T-cell (primary cell): ENCODE measurements around the gene B3GAT1. TPM values are rescaled to one million over a fixed set of nuclear protein-coding genes. Genes with fewer than 3 reads are reported as not detected.

Experiments used
- ATAC-seq, 4 experiments: fragments of 200-7000 bp in 3 of 4; fragments of 150-1000 bp in 1 of 4; cut with Tn5 transposase; replicated peaks in 1 of 4; 1 replicate in 3 of 4; 2 replicates in 1 of 4; pipeline ENCODE4 v1.10.0; 2021; ENCODE audit warnings: moderate library complexity in 3 of 4, mild to moderate bottlenecking in 2 of 4, moderate number of reproducible peaks in 1 of 4
- CTCF ChIA-PET, 2 donors: fragments of 300-600 bp; sonication (Branson Sonifier 250); formaldehyde crosslinking; loops; one replicate each; lab custom pipeline; 2022; ENCODE audit warnings: antibody characterized with exemption in 2 of 2; lab: Charles Lee
- POLR2A ChIA-PET, 2 donors: fragments of 300-600 bp; sonication (Branson Sonifier 250); formaldehyde crosslinking; loops; one replicate each; lab custom pipeline; 2022; ENCODE audit warnings: antibody characterized with exemption in 2 of 2; lab: Charles Lee
- DNase-seq, 35 experiments: peaks; one replicate each; pipeline versions ENCODE4 v3.0.0 to v3.0.0-alpha.2; 2013 to 2023
- H3K27ac ChIP-seq: one replicate; pipeline ENCODE4 v1.5.1; 2013; ENCODE audit warnings: low read length
- H3K27me3 ChIP-seq, 2 experiments: replicated peaks in 1 of 2; 1 replicate in 1 of 2; 2 replicates in 1 of 2; pipeline versions ENCODE4 v1.6.1 to v1.7.0; 2013; ENCODE audit warnings: low read length in 1 of 2, mixed read lengths in 1 of 2; ENCODE audit not compliant: control insufficient read depth in 2 of 2, insufficient read depth in 2 of 2; ENCODE audit errors: extremely low read depth in 1 of 2
- H3K36me3 ChIP-seq, 2 donors: 1 replicate in 1 of 2; 2 replicates in 1 of 2; pipeline versions ENCODE4 v1.6.1 to v1.7.0; 2013; ENCODE audit warnings: low read length in 1 of 2; ENCODE audit not compliant: control insufficient read depth in 2 of 2, insufficient read depth in 1 of 2; ENCODE audit errors: extremely low read depth in 1 of 2
- H3K4me1 ChIP-seq, 2 experiments: 1 replicate in 1 of 2; 2 replicates in 1 of 2; pipeline versions ENCODE4 v1.6.1 to v1.7.0; 2013; ENCODE audit warnings: low read length in 2 of 2, mixed read lengths in 1 of 2; ENCODE audit not compliant: insufficient read depth in 2 of 2, control insufficient read depth in 1 of 2; ENCODE audit errors: extremely low read depth in 1 of 2
- H3K4me3 ChIP-seq, 2 donors: 1 replicate in 1 of 2; 2 replicates in 1 of 2; pipeline versions ENCODE4 v1.5.1 to v1.7.0; 2013; ENCODE audit warnings: mild to moderate bottlenecking in 2 of 2, low read length in 1 of 2, moderate library complexity in 1 of 2; ENCODE audit not compliant: control insufficient read depth in 1 of 2; ENCODE audit errors: extremely low read depth in 1 of 2
- H3K9me3 ChIP-seq: 2 replicates; pipeline ENCODE4 v1.7.0; 2013
- H3K27ac Mint-ChIP-seq, 2 donors: one replicate each; pipeline ENCODE4 v1.8.0; 2020 to 2021; ENCODE audit warnings: mild to moderate bottlenecking in 2 of 2, mixed read lengths in 2 of 2
- H3K27me3 Mint-ChIP-seq, 2 donors: one replicate each; pipeline ENCODE4 v1.8.0; 2021 to 2022; ENCODE audit warnings: mixed read lengths in 2 of 2
- H3K36me3 Mint-ChIP-seq: one replicate; pipeline ENCODE4 v1.8.0; 2021; ENCODE audit warnings: mixed read lengths
- H3K4me1 Mint-ChIP-seq, 3 donors: one replicate each; pipeline ENCODE4 v1.8.0; 2020 to 2022; ENCODE audit warnings: mixed read lengths in 3 of 3, mild to moderate bottlenecking in 1 of 3
- H3K4me3 Mint-ChIP-seq, 3 donors: one replicate each; pipeline ENCODE4 v1.8.0; 2020 to 2022; ENCODE audit warnings: mild to moderate bottlenecking in 3 of 3, mixed read lengths in 3 of 3, moderate library complexity in 3 of 3
- H3K9me3 Mint-ChIP-seq, 3 donors: one replicate each; pipeline ENCODE4 v1.8.0; 2020 to 2022; ENCODE audit warnings: mixed read lengths in 3 of 3
- WGBS: methylation state at CpG from one replicate; pipeline ENCODE4 v1.1.5; 2013; ENCODE audit warnings: missing lambda C conversion rate; ENCODE audit not compliant: insufficient coverage; 5-methylcytosine and 5-hydroxymethylcytosine counted together
- total RNA-seq, 35 experiments: library from RNA in 6 of 35; stranded (reverse) in 6 of 35; fragments of 120-200 nt in 1 of 35; gene quantifications; one replicate each; pipeline versions ENCODE4 v1.2.1 to v1.2.4 and lab custom pipeline; 2013 to 2026

B3GAT1 gene
- total RNA-seq, 5 donors from 2014 or later (not counting 1 experiment from before 2014, with no cell fraction given): 0.38 to 6.1 (median 1.3) TPM

GRCh38 chr11:134333312-134333711 is 78.7 kb downstream of the B3GAT1 start:
- ATAC-seq: no peak
- Mint-ChIP-seq H3K9me3 (no peaks in the 10 kb centered on the region), H3K4me1 (peaks cover 12 to 19% (median 16%) of the 10 kb centered on the region in 3 donors), H3K27ac (no peak overlapping the region), H3K36me3 (no peaks in the 10 kb centered on the region), H3K4me3 (peak overlapping the region; percentile 70 to 81 (median 76)), H3K27me3 (peaks cover 0 to 11% of the 10 kb centered on the region in 2 donors)
- WGBS: 94% methylated on average over 7 of the region's 7 CpGs
- CTCF ChIA-PET: no interaction called here
- POLR2A ChIA-PET: no interaction called here
- Histone ChIP-seq H3K27me3 (peaks cover 19 to 20% of the 10 kb centered on the region in 2 experiments), H3K4me3 (no peak overlapping the region), H3K27ac (no peak overlapping the region), H3K4me1 (peaks cover 0 to 21% of the 10 kb centered on the region in 2 experiments), H3K36me3 (no peaks in the 10 kb centered on the region), H3K9me3 (no peaks in the 10 kb centered on the region)
- DNase-seq: no peak

- POLR2A ChIA-PET: no interaction called here
- Mint-ChIP-seq H3K9me3 (no peaks in the 10 kb centered on the region), H3K27ac (no peak overlapping the region), H3K4me3 (peak overlapping the region; percentile 70 to 81 (median 76)), H3K4me1 (peaks cover 12 to 19% (median 16%) of the 10 kb centered on the region in 3 donors), H3K36me3 (no peaks in the 10 kb centered on the region), H3K27me3 (peaks cover 0 to 11% of the 10 kb centered on the region in 2 donors)
- peak overlapping the region in 1 of 2 donors; percentile 64 for H3K4me3 ChIP-seq
- ATAC-seq (no peak), DNase-seq (no peak)
- no peaks in the 10 kb centered on the region for H3K9me3 ChIP-seq
- WGBS: no CpG with 5 or more reads among the region's 7 CpGs
- H3K36me3 ChIP-seq: no peaks in the 10 kb centered on the region
- H3K4me1 ChIP-seq: peaks cover 0 to 21% of the 10 kb centered on the region in 2 experiments
- CTCF ChIA-PET: no interaction called here
- H3K27me3 ChIP-seq: peaks cover 19 to 20% of the 10 kb centered on the region in 2 experiments
- no peak overlapping the region for H3K27ac ChIP-seq
Observed at GRCh38 chr11:134332782-134333181, 79.3 kb downstream of the B3GAT1 start.

DNA sequence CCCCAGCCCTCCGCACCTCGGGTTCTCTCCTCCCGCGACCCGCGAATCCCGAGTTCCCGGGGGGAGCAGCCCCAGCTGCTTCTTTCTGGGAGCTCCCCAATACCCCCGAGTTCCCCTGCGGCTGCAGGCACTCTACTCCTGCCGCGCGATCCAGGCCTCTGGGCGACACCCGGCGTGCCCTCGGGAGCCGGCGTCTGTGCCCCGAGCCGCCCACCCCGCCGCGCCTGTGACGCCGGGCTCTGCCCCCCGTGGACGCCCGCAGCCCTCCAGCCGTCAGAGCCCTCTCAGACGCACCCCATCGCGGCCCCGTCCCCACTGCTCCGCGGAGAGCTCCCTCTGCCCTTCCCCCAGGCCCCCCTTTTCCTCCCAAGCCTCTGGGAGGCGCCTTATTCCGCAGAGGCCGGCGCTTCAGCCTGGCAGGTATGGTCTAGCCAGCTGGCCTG is 79.8 kb downstream of the B3GAT1 start:
- DNase-seq: peak in 8 of 35 experiments; percentile 5 to 41 (median 14)
- Mint-ChIP-seq H3K4me3 (peak overlapping the region; percentile 70 to 81 (median 76)), H3K9me3 (no peaks in the 10 kb centered on the region), H3K27ac (no peak overlapping the region), H3K36me3 (no peaks in the 10 kb centered on the region), H3K27me3 (peaks cover 0 to 14% of the 10 kb centered on the region in 2 donors), H3K4me1 (peaks cover 12 to 19% (median 16%) of the 10 kb centered on the region in 3 donors)
- POLR2A ChIA-PET: no interaction called here
- ATAC-seq: peak; percentile 29 to 39 (median 36)
- Histone ChIP-seq H3K27ac (no peak overlapping the region), H3K27me3 (peaks cover 19 to 20% of the 10 kb centered on the region in 2 experiments), H3K36me3 (no peaks in the 10 kb centered on the region), H3K9me3 (no peaks in the 10 kb centered on the region), H3K4me3 (peak overlapping the region; percentile 64 to 67), H3K4me1 (peaks cover 0 to 21% of the 10 kb centered on the region in 2 experiments)
- WGBS: under 1% methylated on average over 40 of the region's 40 CpGs
- CTCF ChIA-PET: no interaction called here

DNA sequence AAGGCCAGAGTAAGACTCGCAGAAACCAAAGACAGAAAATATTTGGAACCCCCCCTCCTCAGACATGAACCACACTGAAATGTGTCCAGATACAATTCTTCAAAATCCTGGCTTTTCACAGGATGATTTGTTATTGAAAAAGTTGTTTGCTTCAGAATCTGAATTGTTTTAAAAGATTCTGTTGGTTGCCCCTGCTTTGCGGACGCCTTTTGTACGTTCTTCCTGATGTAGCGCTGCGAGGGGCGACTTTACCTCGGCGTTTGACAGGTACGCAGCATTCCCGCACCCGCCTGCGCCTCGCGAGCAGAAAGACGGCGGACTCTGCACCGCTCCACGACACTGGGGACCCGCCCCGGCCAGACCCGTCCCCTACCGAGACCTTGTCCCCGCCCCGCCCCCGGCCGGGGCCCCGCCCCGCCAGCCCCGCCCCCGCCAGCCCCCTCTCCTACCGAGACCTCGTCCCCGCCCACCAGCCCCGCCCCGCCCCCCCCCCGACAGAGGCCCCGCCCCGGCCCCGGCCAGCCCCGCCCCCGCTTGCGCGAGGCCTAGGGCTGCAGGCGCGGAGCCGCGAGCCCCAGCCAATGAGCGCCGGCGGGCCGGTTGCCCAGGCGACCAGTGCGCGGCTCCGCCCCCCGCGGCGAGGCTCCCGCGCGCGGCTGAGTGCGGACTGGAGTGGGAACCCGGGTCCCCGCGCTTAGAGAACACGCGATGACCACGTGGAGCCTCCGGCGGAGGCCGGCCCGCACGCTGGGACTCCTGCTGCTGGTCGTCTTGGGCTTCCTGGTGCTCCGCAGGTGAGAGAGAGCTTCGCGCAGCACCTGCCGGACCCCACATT is 80.5 kb downstream of the B3GAT1 start, which contains the start of gene GLB1L2:
TSS of gene GLB1L2 (plus strand) at position 635 of the 835 bp plus-strand sequence. CDS start at position 709, 74 bp downstream.
- Histone ChIP-seq H3K4me1 (peaks cover 0 to 21% of the 10 kb centered on the region in 2 experiments), H3K27me3 (peaks cover 19% of the 10 kb centered on the region in 2 experiments), H3K9me3 (no peaks in the 10 kb centered on the region), H3K4me3 (peak within 1 kb of the TSS; percentile 64 to 67), H3K36me3 (no peaks in the 10 kb centered on the region), H3K27ac (no peak within 1 kb of the TSS)
- DNase-seq (peak; percentile 43 to 88 (median 64)), ATAC-seq (peak; percentile 94 to 97 (median 96))
- WGBS: under 1% methylated on average over 44 of the region's 80 CpGs
- H3K27ac Mint-ChIP-seq: peak within 1 kb of the TSS in 1 of 2 donors; percentile 41
- CTCF ChIA-PET: no interaction called here
- POLR2A ChIA-PET: no interaction called here
- H3K9me3 Mint-ChIP-seq: no peaks in the 10 kb centered on the region
- H3K4me1 Mint-ChIP-seq: peaks cover 12 to 19% (median 16%) of the 10 kb centered on the region in 3 donors
- H3K27me3 Mint-ChIP-seq: peaks cover 0 to 14% of the 10 kb centered on the region in 2 donors
- no peaks in the 10 kb centered on the region for H3K36me3 Mint-ChIP-seq
- peak within 1 kb of the TSS; percentile 81 to 88 (median 81) for H3K4me3 Mint-ChIP-seq

DNA sequence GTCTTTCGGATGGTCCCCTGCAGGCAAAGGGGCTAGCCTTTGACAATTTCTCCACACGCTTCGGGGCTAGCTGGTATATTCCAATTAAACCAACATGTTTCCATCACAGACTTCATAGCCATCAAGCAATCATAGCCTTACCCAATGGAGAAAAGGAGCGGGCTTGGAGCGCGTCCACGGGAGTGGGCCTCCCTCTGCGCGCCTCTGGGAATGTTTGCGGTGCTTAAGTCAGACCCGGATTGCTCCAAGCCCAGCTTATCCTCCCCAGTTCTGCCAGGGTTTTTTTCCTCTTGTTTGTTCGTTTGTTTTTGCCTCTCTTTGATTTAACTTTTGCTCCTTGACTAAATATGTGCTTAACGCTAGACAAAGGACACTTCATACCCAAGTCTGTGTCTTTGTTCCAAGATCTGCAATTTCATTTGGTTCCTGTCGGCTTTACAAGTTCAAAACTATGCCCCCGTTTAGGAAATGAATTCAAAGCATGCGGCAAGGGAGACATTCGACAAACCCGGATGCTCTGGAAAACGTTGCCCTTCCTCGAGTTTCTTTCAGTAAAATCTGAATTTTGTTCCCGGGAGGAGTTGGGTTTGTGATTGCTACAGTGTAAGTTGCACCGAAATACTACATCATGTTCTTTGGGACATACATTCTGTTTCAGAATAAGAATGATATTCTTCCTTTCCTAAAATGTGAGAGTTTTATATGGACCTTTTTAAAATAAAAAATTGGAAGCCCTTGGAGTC is 81.3 kb downstream of the B3GAT1 start:
- H3K4me3 Mint-ChIP-seq: peak overlapping the region; percentile 81 to 88 (median 81)
- H3K9me3 ChIP-seq: no peaks in the 10 kb centered on the region
- CTCF ChIA-PET: no interaction called here
- ATAC-seq: no peak
- H3K27ac Mint-ChIP-seq: no peak overlapping the region
- H3K9me3 Mint-ChIP-seq: no peaks in the 10 kb centered on the region
- H3K27ac ChIP-seq: no peak overlapping the region
- peaks cover 19 to 22% of the 10 kb centered on the region in 2 experiments for H3K27me3 ChIP-seq
- peaks cover 0 to 21% of the 10 kb centered on the region in 2 experiments for H3K4me1 ChIP-seq
- peak overlapping the region; percentile 40 to 41 for H3K4me3 ChIP-seq
- H3K36me3 Mint-ChIP-seq: no peaks in the 10 kb centered on the region
- peaks cover 12 to 19% (median 16%) of the 10 kb centered on the region in 3 donors for H3K4me1 Mint-ChIP-seq
- no peaks in the 10 kb centered on the region for H3K36me3 ChIP-seq
- POLR2A ChIA-PET: no interaction called here
- no peak for DNase-seq
- 54% methylated on average over 7 of the region's 22 CpGs for WGBS
- peaks cover 0 to 14% of the 10 kb centered on the region in 2 donors for H3K27me3 Mint-ChIP-seq
